GM23338 (cell line): ENCODE results near the gene NLE1.

Experiments used
- EZH2 ChIP-seq: fragments of 200-600 bp; sonication (generic); IDR thresholded peaks from one replicate; pipeline ENCODE4 v1.8.0; 2017; ENCODE audit warnings: antibody characterized with exemption, mild to moderate bottlenecking, low read depth; ENCODE audit not compliant: unreplicated experiment
- JUNB ChIP-seq: IDR thresholded peaks from one replicate; pipeline ENCODE4 v1.6.1; 2016; ENCODE audit warnings: antibody characterized with exemption; ENCODE audit not compliant: unreplicated experiment
- POLR2AphosphoS5 ChIP-seq: IDR thresholded peaks from 2 replicates; pipeline ENCODE4 v1.6.1; 2016; ENCODE audit warnings: antibody characterized with exemption, low read depth
- TF ChIP-seq, protein P1 (sequence below), 2 experiments: fragments of 200-600 bp in 1 of 2; sonication (generic) in 1 of 2; conservative IDR thresholded peaks; 2 replicates each; pipeline versions ENCODE4 v1.5.1 to v1.6.1; 2016 to 2017; ENCODE audit warnings: antibody characterized with exemption in 2 of 2, low read depth in 2 of 2, mild to moderate bottlenecking in 2 of 2, moderate library complexity in 1 of 2

DNA sequence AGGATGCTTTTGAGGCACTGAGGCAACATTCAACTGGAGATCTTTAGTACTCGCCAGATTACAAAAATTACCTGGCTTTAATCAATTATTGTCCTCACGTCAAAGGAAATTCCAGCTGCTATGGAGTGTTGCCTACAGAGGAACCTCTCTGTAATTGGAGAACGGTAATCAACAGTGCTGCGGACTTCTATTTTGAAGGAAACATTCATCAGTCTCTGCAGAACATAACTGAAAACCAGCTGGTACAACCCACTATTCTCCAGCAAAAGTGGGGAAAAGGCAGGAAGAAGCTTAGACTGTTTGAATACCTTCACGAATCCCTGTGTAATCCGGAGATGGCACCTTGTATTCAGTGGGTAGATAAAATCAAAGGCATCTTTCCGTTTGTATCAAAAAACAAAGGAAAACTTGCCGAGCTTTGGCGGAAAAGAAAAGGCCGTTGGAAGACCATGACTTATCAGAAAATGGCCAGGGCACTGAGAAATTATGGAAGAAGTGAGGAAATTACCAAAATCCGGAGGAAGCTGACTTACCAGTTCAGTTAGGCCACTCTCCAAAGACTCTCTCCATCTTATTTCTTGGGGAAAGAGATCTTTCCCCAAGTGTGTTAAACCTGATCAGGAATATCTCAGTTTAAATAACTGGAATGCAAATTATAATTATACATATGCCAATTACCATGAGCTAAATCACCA is 49.0 kb upstream of the NLE1 start:
- TF ChIP-seq EZH2: no peak
- TF ChIP-seq, protein P1, sequence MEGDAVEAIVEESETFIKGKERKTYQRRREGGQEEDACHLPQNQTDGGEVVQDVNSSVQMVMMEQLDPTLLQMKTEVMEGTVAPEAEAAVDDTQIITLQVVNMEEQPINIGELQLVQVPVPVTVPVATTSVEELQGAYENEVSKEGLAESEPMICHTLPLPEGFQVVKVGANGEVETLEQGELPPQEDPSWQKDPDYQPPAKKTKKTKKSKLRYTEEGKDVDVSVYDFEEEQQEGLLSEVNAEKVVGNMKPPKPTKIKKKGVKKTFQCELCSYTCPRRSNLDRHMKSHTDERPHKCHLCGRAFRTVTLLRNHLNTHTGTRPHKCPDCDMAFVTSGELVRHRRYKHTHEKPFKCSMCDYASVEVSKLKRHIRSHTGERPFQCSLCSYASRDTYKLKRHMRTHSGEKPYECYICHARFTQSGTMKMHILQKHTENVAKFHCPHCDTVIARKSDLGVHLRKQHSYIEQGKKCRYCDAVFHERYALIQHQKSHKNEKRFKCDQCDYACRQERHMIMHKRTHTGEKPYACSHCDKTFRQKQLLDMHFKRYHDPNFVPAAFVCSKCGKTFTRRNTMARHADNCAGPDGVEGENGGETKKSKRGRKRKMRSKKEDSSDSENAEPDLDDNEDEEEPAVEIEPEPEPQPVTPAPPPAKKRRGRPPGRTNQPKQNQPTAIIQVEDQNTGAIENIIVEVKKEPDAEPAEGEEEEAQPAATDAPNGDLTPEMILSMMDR (conservative IDR thresholded peaks at IDR 0.05; ENCODE audit: low read depth in 2 of 2): no peak
- TF ChIP-seq JUNB: no peak
- TF ChIP-seq POLR2AphosphoS5: no peak
